H9 (cell line): ENCODE results near the gene E4F1. TPM values are rescaled to one million over a fixed set of nuclear protein-coding genes. Genes with fewer than 3 reads are reported as not detected.

Source experiments
- DNase-seq: peaks from one replicate; pipeline ENCODE4 v3.0.0-alpha.2; 2017
- H2AFZ ChIP-seq: one replicate; pipeline ENCODE4 v1.6.1; 2013; ENCODE audit warnings: mild to moderate bottlenecking, low read length, control low read depth, moderate library complexity
- H2AK5ac ChIP-seq: 2 replicates; pipeline ENCODE4 v1.6.1; 2013; ENCODE audit warnings: low read length, control low read depth, mixed read lengths; ENCODE audit not compliant: insufficient read length
- H2BK120ac ChIP-seq: one replicate; pipeline ENCODE4 v1.6.1; 2013; ENCODE audit warnings: low read depth, mild to moderate bottlenecking, low read length, control low read depth, inconsistent platforms; ENCODE audit not compliant: poor library complexity, severe bottlenecking
- H2BK12ac ChIP-seq: 2 replicates; pipeline ENCODE4 v1.6.1; 2013; ENCODE audit warnings: low read length, control low read depth, mixed read lengths, low read depth; ENCODE audit not compliant: insufficient read length
- H2BK15ac ChIP-seq: 2 replicates; pipeline ENCODE4 v1.6.1; 2013; ENCODE audit warnings: low read depth, low read length, control low read depth
- H2BK20ac ChIP-seq: one replicate; pipeline ENCODE4 v1.6.1; 2013; ENCODE audit warnings: low read depth, mild to moderate bottlenecking, low read length, control low read depth, inconsistent platforms; ENCODE audit not compliant: poor library complexity, severe bottlenecking
- H2BK5ac ChIP-seq: 2 replicates; pipeline ENCODE4 v1.6.1; 2013; ENCODE audit warnings: low read length, control low read depth, mixed read lengths; ENCODE audit not compliant: insufficient read length
- H3K14ac ChIP-seq: 2 replicates; pipeline ENCODE4 v1.6.1; 2013; ENCODE audit warnings: low read length, control low read depth; ENCODE audit not compliant: insufficient read depth
- H3K18ac ChIP-seq: 2 replicates; pipeline ENCODE4 v1.6.1; 2013; ENCODE audit warnings: low read depth, mild to moderate bottlenecking, mixed read lengths, low read length, control low read depth; ENCODE audit not compliant: insufficient read length
- H3K23ac ChIP-seq: 2 replicates; pipeline ENCODE4 v1.6.1; 2013; ENCODE audit warnings: low read length, control low read depth, mixed read lengths, low read depth; ENCODE audit not compliant: insufficient read length
- H3K23me2 ChIP-seq: 2 replicates; pipeline ENCODE4 v1.6.1; 2013; ENCODE audit warnings: low read depth, mild to moderate bottlenecking, mixed read lengths, low read length, control low read depth; ENCODE audit not compliant: insufficient read length, poor library complexity, severe bottlenecking
- H3K27ac ChIP-seq: 2 replicates; pipeline ENCODE4 v1.5.1; 2013; ENCODE audit warnings: low read length, control low read depth, mixed read lengths, low read depth; ENCODE audit not compliant: insufficient read length
- H3K27me3 ChIP-seq: 2 replicates; pipeline ENCODE4 v1.6.1; 2013; ENCODE audit warnings: low read length, control low read depth, inconsistent platforms; ENCODE audit not compliant: insufficient read depth
- H3K4ac ChIP-seq: 2 replicates; pipeline ENCODE4 v1.6.1; 2013; ENCODE audit warnings: low read depth, mild to moderate bottlenecking, control low read depth, inconsistent platforms, low read length, moderate library complexity
- H3K4me1 ChIP-seq: 2 replicates; pipeline ENCODE4 v1.6.1; 2013; ENCODE audit warnings: low read length, control low read depth, inconsistent platforms; ENCODE audit not compliant: insufficient read depth
- H3K4me2 ChIP-seq: 2 replicates; pipeline ENCODE4 v1.6.1; 2013; ENCODE audit warnings: low read length, control low read depth, mixed read lengths; ENCODE audit not compliant: insufficient read length, insufficient read depth
- H3K56ac ChIP-seq: 2 replicates; pipeline ENCODE4 v1.6.1; 2013; ENCODE audit warnings: low read depth, mild to moderate bottlenecking, mixed read lengths, low read length, control low read depth; ENCODE audit not compliant: insufficient read length
- H3K79me1 ChIP-seq: 2 replicates; pipeline ENCODE4 v1.6.1; 2013; ENCODE audit warnings: low read depth, mild to moderate bottlenecking, moderate library complexity, low read length, control low read depth, inconsistent platforms; ENCODE audit not compliant: insufficient read depth, poor library complexity, severe bottlenecking
- H3K79me2 ChIP-seq: 2 replicates; pipeline ENCODE4 v1.6.1; 2013; ENCODE audit warnings: low read length, control low read depth, inconsistent platforms; ENCODE audit not compliant: insufficient read depth
- H3K9ac ChIP-seq: 2 replicates; pipeline ENCODE4 v1.6.1; 2013; ENCODE audit warnings: low read length, control low read depth, mixed read lengths; ENCODE audit not compliant: insufficient read length; ENCODE audit errors: extremely low read depth
- H3K9me3 ChIP-seq: one replicate; pipeline ENCODE4 v1.6.1; 2013; ENCODE audit warnings: low read depth, low read length, inconsistent platforms; ENCODE audit not compliant: control insufficient read depth
- H3T11ph ChIP-seq: one replicate; pipeline ENCODE4 v1.6.1; 2013; ENCODE audit warnings: mild to moderate bottlenecking, low read length, control low read depth, inconsistent platforms
- H4K20me1 ChIP-seq: one replicate; pipeline ENCODE4 v1.6.1; 2013; ENCODE audit not compliant: control insufficient read depth, insufficient read length, insufficient read depth
- H4K5ac ChIP-seq: 2 replicates; pipeline ENCODE4 v1.6.1; 2013; ENCODE audit warnings: low read depth, mild to moderate bottlenecking, mixed read lengths, low read length, control low read depth; ENCODE audit not compliant: insufficient read length
- H4K8ac ChIP-seq: replicated peaks from 2 replicates; pipeline ENCODE4 v1.6.1; 2013; ENCODE audit warnings: low read length, control low read depth, mixed read lengths, low read depth; ENCODE audit not compliant: insufficient read length
- H4K91ac ChIP-seq: 2 replicates; pipeline ENCODE4 v1.6.1; 2013; ENCODE audit warnings: low read depth, mild to moderate bottlenecking, moderate library complexity, mixed read lengths, low read length, control low read depth; ENCODE audit not compliant: insufficient read length
- H3K27ac Mint-ChIP-seq, 3 experiments: 2 replicates in 2 of 3; 3 replicates in 1 of 3; pipeline ENCODE4 v1.8.0; 2020 to 2021; ENCODE audit warnings: mixed read lengths in 3 of 3, mild to moderate bottlenecking in 1 of 3, moderate library complexity in 1 of 3
- H3K27me3 Mint-ChIP-seq: 2 replicates; pipeline ENCODE4 v1.8.0; 2021; ENCODE audit warnings: low read depth, mild to moderate bottlenecking, moderate library complexity, mixed read lengths
- H3K36me3 Mint-ChIP-seq, 3 experiments: 2 replicates in 2 of 3; 3 replicates in 1 of 3; pipeline ENCODE4 v1.8.0; 2020 to 2021; ENCODE audit warnings: low read depth in 3 of 3, mixed read lengths in 3 of 3; ENCODE audit not compliant: insufficient read depth in 1 of 3
- H3K4me1 Mint-ChIP-seq, 2 experiments: 2 replicates each; pipeline ENCODE4 v1.8.0; 2020; ENCODE audit warnings: mixed read lengths in 2 of 2
- H3K4me3 Mint-ChIP-seq, 2 experiments: 2 replicates in 1 of 2; 3 replicates in 1 of 2; pipeline ENCODE4 v1.8.0; 2020 to 2021; ENCODE audit warnings: mild to moderate bottlenecking in 2 of 2, mixed read lengths in 2 of 2, moderate library complexity in 1 of 2
- H3K9me3 Mint-ChIP-seq, 2 experiments: 2 replicates in 1 of 2; 3 replicates in 1 of 2; pipeline ENCODE4 v1.8.0; 2020; ENCODE audit warnings: mild to moderate bottlenecking in 2 of 2, mixed read lengths in 2 of 2, moderate library complexity in 1 of 2
- CTCF ChIP-seq: fragments of 200-600 bp; sonication (generic); conservative IDR thresholded peaks from 3 replicates; pipeline ENCODE4 v1.8.0; 2021; ENCODE audit warnings: antibody characterized with exemption, mild to moderate bottlenecking
- WGBS: extraction: QIAGEN DNeasy Blood & Tissue Kit; methylation state at CpG from one replicate; pipeline ENCODE4 v1.1.7; 2013; ENCODE audit warnings: missing lambda C conversion rate, low lambda C conversion rate, mixed read lengths; ENCODE audit not compliant: insufficient read length; ENCODE audit errors: extremely low coverage; 5-methylcytosine and 5-hydroxymethylcytosine counted together
- microRNA-seq: library from miRNA; unstranded; fragments of <30 nt; microRNA quantifications from one replicate; pipeline ENCODE4, GENCODE V29; 2020; ENCODE audit warnings: borderline microRNAs expressed
- total RNA-seq: library from RNA; stranded (reverse); gene quantifications from 2 replicates; pipeline ENCODE4 v1.2.1, GENCODE V29; 2021

The E4F1 gene
- total RNA-seq, 1 experiment from 2014 or later, result 35.9 TPM

GRCh38 chr16:2284797-2285576 is 61.6 kb downstream of the E4F1 start:
- Histone ChIP-seq H2BK12ac (no peak overlapping the region), H2BK15ac (no peak overlapping the region), H4K5ac (no peak overlapping the region), H3K79me1 (no peaks in the 10 kb centered on the region), H3K27ac (no peak overlapping the region), H3K14ac (no peak overlapping the region), H4K20me1 (no peaks in the 10 kb centered on the region), H3K79me2 (no peaks in the 10 kb centered on the region), H2BK20ac (no peak overlapping the region), H2BK120ac (no peak overlapping the region), H3K4ac (no peak overlapping the region), H4K91ac (no peak overlapping the region), H4K8ac (no peak overlapping the region), H3K23me2 (no peaks in the 10 kb centered on the region), H3K9me3 (no peaks in the 10 kb centered on the region), H3K9ac (no peak overlapping the region), H3K27me3 (no peaks in the 10 kb centered on the region), H3K4me1 (no peaks in the 10 kb centered on the region), H2AK5ac (no peak overlapping the region), H3T11ph (no peak overlapping the region), H2AFZ (no peak overlapping the region), H3K4me2 (no peak overlapping the region), H2BK5ac (no peak overlapping the region), H3K18ac (no peak overlapping the region), H3K56ac (no peak overlapping the region), H3K23ac (no peak overlapping the region)
- no CpG with 5 or more reads among the region's 35 CpGs for WGBS
- Mint-ChIP-seq H3K36me3 (no peaks in the 10 kb centered on the region), H3K4me3 (no peak overlapping the region), H3K4me1 (0 out of 4 replicates have a peak, but pooled peaks cover 0 to 3% of the 10 kb centered on the region in 2 experiments), H3K9me3 (no peaks in the 10 kb centered on the region), H3K27me3 (peaks cover 4% of the 10 kb centered on the region), H3K27ac (peak overlapping the region in 1 of 3 experiments; percentile 74; a peak in 2 of 7 replicates)
- no peak for TF ChIP-seq CTCF
- DNase-seq, result no peak

Small RNAs within 50 kb of the gene (microRNA-seq; reads per million reads assigned to microRNA genes)
- gene MIR3677, result not detected
- gene MIR4717, result not detected

Other genes starting within 250 kb of the E4F1 start
- gene NOXO1, start 242.1 kb upstream of the E4F1 start, total RNA-seq, result 1.3 and 1.7 TPM in 2 replicates
- 49.1 and 50.4 TPM in 2 replicates for gene GFER, start 239.4 kb upstream of the E4F1 start, total RNA-seq
- 11.9 and 12.1 TPM in 2 replicates for gene SYNGR3, start 233.6 kb upstream of the E4F1 start, total RNA-seq
- gene ZNF598, start 213.8 kb upstream of the E4F1 start, total RNA-seq, result 64.2 and 70.9 TPM in 2 replicates
- gene NPW, start 203.8 kb upstream of the E4F1 start, total RNA-seq, result 7.1 and 10.2 TPM in 2 replicates
- 15.3 and 18.4 TPM in 2 replicates for gene NHERF2, start 196.7 kb upstream of the E4F1 start, total RNA-seq
- gene NTHL1, start 175.8 kb upstream of the E4F1 start, total RNA-seq, result 52.0 and 54.0 TPM in 2 replicates
- gene TSC2, start 175.6 kb upstream of the E4F1 start, total RNA-seq, result 122 and 125 TPM in 2 replicates
- gene PKD1, start 87.7 kb upstream of the E4F1 start, total RNA-seq, result 73.5 and 88.0 TPM in 2 replicates
- 2.4 and 3.0 TPM in 2 replicates for gene RAB26, start 75.0 kb upstream of the E4F1 start, total RNA-seq
- 105 and 108 TPM in 2 replicates for gene TRAF7, start 67.8 kb upstream of the E4F1 start, total RNA-seq
- 7.9 and 9.3 TPM in 2 replicates for gene CASKIN1, start 27.0 kb upstream of the E4F1 start, total RNA-seq
- 74.5 and 75.9 TPM in 2 replicates for gene MLST8, start 18.1 kb upstream of the E4F1 start, total RNA-seq
- 10.8 and 11.9 TPM in 2 replicates for gene BRICD5, start 12.7 kb upstream of the E4F1 start, total RNA-seq
- 37.4 and 38.3 TPM in 2 replicates for gene PGP, start 8.8 kb upstream of the E4F1 start, total RNA-seq
- 2.5 TPM in 2 replicates for gene DNASE1L2, start 12.9 kb downstream of the E4F1 start, total RNA-seq
- 90.0 and 95.4 TPM in 2 replicates for gene ECI1, start 28.0 kb downstream of the E4F1 start, total RNA-seq
- gene RNPS1, start 44.5 kb downstream of the E4F1 start, total RNA-seq, result 384 and 394 TPM in 2 replicates
- gene ABCA3, start 117.1 kb downstream of the E4F1 start, total RNA-seq, result 8.0 and 9.5 TPM in 2 replicates
- gene CCNF, start 205.9 kb downstream of the E4F1 start, total RNA-seq, result 61.6 and 62.2 TPM in 2 replicates
- gene TEDC2, start 236.5 kb downstream of the E4F1 start, total RNA-seq, result 40.7 and 45.4 TPM in 2 replicates
- gene NTN3, start 247.7 kb downstream of the E4F1 start, total RNA-seq, result 1.3 TPM in 2 replicates